Subcutaneous abdominal adipose tissue (tissue), 5 donors: ENCODE results near the gene ENAH.
"Not testable (repeated sequence)": the region's sequence is repeated elsewhere in the genome, so short reads cannot be mapped to it uniquely, and the experiment has no call there.

Experiments used
- H3K27ac ChIP-seq: one replicate; pipeline ENCODE4 v1.7.0; 2013; ENCODE audit warnings: low read depth, mild to moderate bottlenecking, inconsistent platforms, low read length, moderate library complexity
- H3K27me3 ChIP-seq, 5 donors: one replicate each; pipeline ENCODE4 v1.7.0; 2013; ENCODE audit warnings: low read length in 5 of 5, inconsistent platforms in 1 of 5; ENCODE audit not compliant: control insufficient read depth in 5 of 5, insufficient read depth in 4 of 5
- H3K36me3 ChIP-seq, 5 donors: one replicate each; pipeline ENCODE4 v1.7.0; 2013; ENCODE audit warnings: low read length in 5 of 5; ENCODE audit not compliant: control insufficient read depth in 5 of 5, insufficient read depth in 5 of 5
- H3K4me1 ChIP-seq, 5 donors: one replicate each; pipeline ENCODE4 v1.7.0; 2013; ENCODE audit warnings: low read length in 5 of 5, mild to moderate bottlenecking in 3 of 5, moderate library complexity in 1 of 5; ENCODE audit not compliant: control insufficient read depth in 5 of 5, insufficient read depth in 5 of 5
- H3K4me3 ChIP-seq, 5 donors: one replicate each; pipeline ENCODE4 v1.7.0; 2013; ENCODE audit warnings: low read length in 5 of 5, low read depth in 1 of 5
- H3K9ac ChIP-seq, 5 donors: one replicate each; pipeline ENCODE4 v1.7.0; 2013; ENCODE audit warnings: low read length in 5 of 5, mild to moderate bottlenecking in 4 of 5, moderate library complexity in 3 of 5
- H3K9me3 ChIP-seq, 5 donors: one replicate each; pipeline ENCODE4 v1.7.0; 2013; ENCODE audit warnings: low read length in 5 of 5; ENCODE audit not compliant: control insufficient read depth in 5 of 5
- donor health status: healthy.
- donor health status: healthy.
- donor health status: healthy.
- donor health status: healthy.
- donor health status: healthy.

Gene ENAH

DNA sequence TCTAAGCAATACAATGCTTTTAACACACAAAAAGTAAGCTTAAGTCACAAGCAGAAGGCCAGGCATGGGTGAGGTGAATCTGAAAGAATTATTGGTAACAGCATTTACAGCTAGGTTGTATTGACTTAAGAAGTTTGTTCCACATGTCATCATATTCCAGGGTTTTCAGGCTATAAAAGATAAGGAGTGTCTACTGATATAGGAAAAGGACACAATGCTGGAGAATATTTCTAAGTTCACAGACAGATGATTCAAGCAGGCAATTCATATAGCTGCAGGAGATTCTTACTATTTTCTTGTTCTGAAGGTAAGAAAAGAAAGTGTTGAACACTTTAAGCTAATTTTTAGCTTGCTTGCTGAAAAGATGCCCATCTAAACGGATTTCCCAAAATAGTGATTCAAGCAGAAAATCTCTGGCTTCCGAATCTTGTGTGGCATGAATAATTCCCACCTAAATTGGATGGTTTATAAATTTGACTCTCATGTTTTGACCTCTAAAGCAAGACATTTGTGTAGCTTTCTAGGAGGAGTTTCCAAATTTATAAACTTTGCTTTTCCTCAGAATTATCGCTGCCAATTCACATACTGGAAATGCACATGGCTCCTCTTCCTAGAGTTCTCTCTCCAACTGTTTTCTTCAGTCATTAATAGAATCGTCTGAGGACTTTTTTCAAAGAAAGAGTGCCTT lies 129.5 kb downstream of the ENAH start:
- H3K27ac ChIP-seq, result no peak overlapping the region
- peaks cover 0 to 9% (median 3%) of the 10 kb centered on the region in 5 donors for H3K4me1 ChIP-seq
- no peak overlapping the region for H3K9ac ChIP-seq
- H3K4me3 ChIP-seq, result no peak overlapping the region
- H3K36me3 ChIP-seq, result peaks cover 0 to 9% (median 5%) of the 10 kb centered on the region in 5 donors
- H3K9me3 ChIP-seq, result no peaks in the 10 kb centered on the region
- no peaks in the 10 kb centered on the region for H3K27me3 ChIP-seq

DNA sequence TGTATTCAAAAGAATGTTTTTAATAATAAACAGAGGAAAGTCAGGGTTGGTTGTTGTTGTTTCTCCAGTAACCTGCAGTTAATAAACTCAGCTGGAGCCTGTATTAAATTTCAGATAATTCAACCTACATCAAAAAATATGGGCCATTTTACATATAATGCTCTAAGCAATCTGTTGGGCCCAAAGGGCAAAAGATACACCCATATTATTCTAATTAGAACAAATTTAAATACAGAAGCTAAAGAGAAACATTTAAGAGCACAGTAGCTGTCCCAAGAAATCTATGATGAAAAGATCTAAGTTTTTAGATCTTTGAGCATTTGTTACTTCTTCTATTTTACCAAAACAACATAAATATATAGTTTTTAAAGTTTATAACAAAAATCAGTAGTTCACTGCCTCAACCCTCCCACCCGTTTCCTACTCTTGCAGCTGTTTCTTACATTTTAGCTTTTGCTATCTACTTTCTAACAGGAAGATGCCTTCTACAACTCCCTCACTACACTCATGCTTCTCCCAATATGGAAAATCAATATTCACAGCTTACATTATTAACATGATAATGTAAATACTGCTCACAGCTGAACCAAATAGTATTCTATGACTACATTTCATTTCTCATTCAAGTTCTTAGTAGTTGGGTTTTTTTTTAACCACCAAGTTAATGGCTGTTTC lies 130.2 kb downstream of the ENAH start:
- no peak overlapping the region for H3K9ac ChIP-seq
- no peak overlapping the region for H3K27ac ChIP-seq
- H3K4me3 ChIP-seq, result no peak overlapping the region
- peaks cover 0 to 9% (median 3%) of the 10 kb centered on the region in 5 donors for H3K4me1 ChIP-seq
- H3K36me3 ChIP-seq, result peaks cover 0 to 7% (median 4%) of the 10 kb centered on the region in 5 donors
- H3K27me3 ChIP-seq, result no peaks in the 10 kb centered on the region
- H3K9me3 ChIP-seq, result no peaks in the 10 kb centered on the region

DNA sequence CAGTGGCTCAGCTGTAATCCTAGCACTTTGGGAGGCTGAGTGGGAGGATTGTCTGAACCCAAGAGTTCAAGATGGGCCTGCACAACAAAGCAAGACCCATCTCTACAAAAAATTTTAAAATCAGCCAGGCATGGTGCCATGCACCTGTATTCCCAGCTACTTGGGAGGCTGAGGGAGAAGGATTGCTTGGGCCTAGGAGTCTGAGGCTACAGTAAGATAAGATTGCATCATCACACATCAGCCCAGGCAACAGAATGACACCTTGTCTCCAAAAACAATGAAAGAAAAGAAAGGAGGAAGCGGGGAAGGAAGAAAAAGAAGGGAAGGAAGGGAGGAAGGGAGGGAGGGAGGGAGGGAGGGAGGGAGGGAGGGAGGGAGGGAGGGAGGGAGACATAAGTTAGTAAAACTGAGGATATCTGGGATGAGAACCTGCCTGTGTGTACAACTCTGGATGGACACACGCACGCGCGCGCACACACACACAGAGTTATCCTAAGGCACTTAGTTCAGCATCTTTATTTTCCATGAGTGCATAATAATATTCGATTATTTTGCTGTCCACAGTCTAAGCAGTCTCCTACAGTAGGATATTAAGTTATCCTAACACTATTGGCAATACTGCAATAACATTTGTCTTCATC lies 132.2 kb downstream of the ENAH start:
- H3K9me3 ChIP-seq, result no peaks in the 10 kb centered on the region
- H3K9ac ChIP-seq, result no peak overlapping the region
- no peak overlapping the region for H3K27ac ChIP-seq
- H3K27me3 ChIP-seq, result no peaks in the 10 kb centered on the region
- peaks cover 5 to 15% (median 11%) of the 10 kb centered on the region in 5 donors for H3K36me3 ChIP-seq
- no peaks in the 10 kb centered on the region for H3K4me1 ChIP-seq
- H3K4me3 ChIP-seq, result no peak overlapping the region

DNA sequence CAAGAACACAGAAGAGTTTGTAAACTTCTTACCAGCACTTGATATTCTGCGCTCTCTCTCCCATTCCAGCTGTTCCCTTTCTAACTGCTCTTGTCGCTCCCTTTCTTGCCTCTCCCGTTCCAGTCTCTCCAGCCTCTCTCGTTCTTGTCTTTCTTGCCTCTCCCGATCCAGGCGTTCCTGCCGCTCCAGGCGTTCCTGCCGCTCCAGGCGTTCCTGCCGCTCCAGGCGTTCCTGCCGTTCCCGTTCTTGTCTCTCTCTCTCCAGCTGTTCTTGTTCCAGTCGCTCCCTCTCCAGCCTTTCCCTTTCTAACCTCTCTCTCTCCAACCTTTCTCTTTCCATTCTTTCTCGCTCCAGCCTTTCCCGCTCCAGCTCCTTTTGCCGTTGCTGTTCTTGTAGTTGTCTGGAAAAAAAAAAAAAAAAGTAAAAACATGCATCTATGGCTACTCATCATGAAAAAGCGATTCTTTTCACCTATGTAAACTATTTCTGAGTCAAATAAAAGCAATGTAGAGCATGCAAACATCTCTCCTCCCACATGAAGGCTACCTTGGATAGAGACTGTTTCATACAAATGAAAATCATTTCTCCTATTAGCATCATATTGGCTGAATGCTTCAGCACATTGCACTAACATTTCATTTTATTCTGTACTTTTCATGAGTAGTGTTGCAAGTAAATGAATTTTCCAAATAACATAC lies 133.6 kb downstream of the ENAH start:
- no peaks in the 10 kb centered on the region for H3K9me3 ChIP-seq
- peaks cover 5 to 15% (median 11%) of the 10 kb centered on the region in 5 donors for H3K36me3 ChIP-seq
- no peak overlapping the region for H3K4me3 ChIP-seq
- H3K9ac ChIP-seq, result no peak overlapping the region
- no peaks in the 10 kb centered on the region for H3K27me3 ChIP-seq
- H3K27ac ChIP-seq, result no peak overlapping the region
- no peaks in the 10 kb centered on the region for H3K4me1 ChIP-seq

DNA sequence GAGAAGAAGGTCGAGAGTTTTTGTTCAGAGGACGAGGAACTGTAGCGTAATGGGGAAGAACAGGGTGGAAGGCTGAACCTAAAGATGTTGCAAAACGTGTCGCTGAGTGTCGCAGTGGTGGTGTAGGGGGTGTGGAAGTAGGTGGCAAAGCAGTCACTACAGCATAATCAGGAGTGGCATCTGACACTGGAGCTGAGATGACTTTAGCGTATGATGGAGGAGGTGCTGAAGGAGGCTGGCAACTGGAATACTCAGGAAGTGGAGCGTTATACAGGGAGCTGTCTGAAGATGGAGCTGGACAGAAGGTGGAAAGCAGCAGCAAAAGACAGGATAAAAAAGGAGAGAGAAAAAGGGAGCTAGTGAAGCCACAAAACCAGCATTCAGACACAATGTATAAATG lies 135.2 kb downstream of the ENAH start:
- Histone ChIP-seq H3K9me3 (no peaks in the 10 kb centered on the region), H3K9ac (no peak overlapping the region), H3K27me3 (no peaks in the 10 kb centered on the region), H3K27ac (no peak overlapping the region), H3K36me3 (peaks cover 5 to 18% (median 17%) of the 10 kb centered on the region in 5 donors), H3K4me1 (no peaks in the 10 kb centered on the region), H3K4me3 (no peak overlapping the region)

DNA sequence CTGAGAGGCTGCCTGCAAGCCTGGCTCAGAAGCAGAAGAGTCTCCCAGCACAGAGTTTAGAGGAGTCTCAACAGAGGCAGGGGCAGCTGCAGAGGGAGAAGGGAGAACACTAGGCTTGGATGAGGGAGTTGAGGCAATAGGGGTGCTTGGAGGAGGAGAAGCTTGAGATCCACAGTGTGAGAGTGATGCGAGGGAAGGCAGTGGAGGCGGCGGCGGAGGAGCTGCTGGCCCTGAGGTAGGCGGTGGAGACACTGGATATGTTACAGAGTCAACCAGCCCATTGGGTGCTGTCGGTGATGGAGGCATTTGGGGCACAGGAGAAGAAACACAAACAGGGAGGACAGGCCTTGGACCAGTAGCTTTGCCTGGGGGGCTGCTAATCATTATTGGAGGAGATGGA lies 135.7 kb downstream of the ENAH start:
- no peaks in the 10 kb centered on the region for H3K4me1 ChIP-seq
- H3K9ac ChIP-seq, result no peak overlapping the region
- no peak overlapping the region for H3K27ac ChIP-seq
- no peaks in the 10 kb centered on the region for H3K27me3 ChIP-seq
- no peaks in the 10 kb centered on the region for H3K9me3 ChIP-seq
- H3K4me3 ChIP-seq, result no peak overlapping the region
- H3K36me3 ChIP-seq, result peaks cover 5 to 21% (median 17%) of the 10 kb centered on the region in 5 donors

DNA sequence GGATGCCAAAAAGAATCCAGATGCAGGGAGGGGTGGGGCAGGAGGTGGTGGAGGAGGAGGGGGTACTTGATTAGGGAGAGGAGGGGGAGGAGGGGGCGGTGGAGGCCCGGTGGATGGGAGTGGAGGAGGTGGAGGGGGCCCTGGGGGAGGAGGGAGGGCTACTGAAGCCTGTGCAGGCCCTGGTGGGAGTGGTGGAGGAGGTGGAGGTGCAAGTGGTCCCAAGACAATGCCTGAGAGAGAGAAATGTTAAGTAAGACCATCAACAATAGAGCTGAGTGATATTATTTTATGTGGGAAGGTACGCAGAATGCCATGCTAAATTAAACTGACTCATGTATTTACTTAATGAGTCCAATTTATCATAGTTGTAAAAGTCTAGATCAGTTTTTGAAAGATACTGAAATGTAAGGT lies 138.2 kb downstream of the ENAH start:
- Histone ChIP-seq H3K9me3 (no peaks in the 10 kb centered on the region), H3K9ac (no peak overlapping the region), H3K36me3 (peaks cover 5 to 27% (median 18%) of the 10 kb centered on the region in 5 donors), H3K27ac (no peak overlapping the region), H3K27me3 (no peaks in the 10 kb centered on the region), H3K4me1 (no peaks in the 10 kb centered on the region), H3K4me3 (no peak overlapping the region)

DNA sequence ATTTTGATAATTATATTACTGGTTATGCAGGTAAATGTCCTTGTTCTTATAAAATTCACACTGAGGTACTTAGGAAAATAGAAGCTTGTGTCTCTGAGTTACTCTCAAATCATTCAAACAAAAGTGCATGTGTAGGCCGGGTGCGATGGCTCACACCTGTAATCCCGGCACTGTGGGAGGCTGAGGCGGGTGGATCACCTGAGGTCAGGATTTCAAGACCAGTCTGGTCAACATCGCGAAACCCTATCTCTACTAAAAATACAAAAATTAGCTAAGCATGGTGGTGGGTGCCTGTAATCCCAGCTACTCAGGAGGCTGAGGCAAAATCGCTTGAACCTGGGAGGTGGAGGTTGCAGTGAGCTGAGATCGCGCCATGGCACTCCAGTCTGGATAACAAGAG lies 139.3 kb downstream of the ENAH start:
- not testable (repeated sequence) for H3K9ac ChIP-seq, H3K27me3 ChIP-seq, H3K27ac ChIP-seq, H3K4me1 ChIP-seq, H3K4me3 ChIP-seq, H3K9me3 ChIP-seq
- peaks cover 5 to 22% (median 15%) of the 10 kb centered on the region in 5 donors for H3K36me3 ChIP-seq

DNA sequence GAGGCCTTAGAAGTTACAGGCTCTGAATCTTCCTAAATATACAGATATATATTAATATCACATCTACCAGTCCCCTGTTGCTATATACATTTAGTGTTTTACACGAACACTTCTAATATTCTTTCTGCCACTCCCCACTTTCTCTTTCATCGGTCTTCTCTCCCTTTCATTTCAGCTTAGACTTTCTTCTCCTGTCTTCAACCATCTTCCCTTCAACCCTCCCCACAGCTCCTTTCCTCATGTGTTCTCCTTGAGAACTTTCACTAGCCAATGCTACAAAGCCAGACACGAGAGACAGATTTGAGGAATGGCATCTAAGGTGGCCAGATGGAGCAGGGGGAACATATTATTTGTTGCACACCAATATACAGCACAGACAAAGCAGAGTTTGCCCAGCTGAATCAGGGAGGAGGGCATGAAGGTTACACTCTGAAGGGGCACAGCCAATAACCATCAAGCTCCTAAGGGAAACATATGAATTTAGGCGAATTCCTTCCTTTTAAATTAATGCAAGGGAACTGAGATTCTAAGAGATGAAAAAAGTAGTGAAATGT lies 141.0 kb downstream of the ENAH start:
- Histone ChIP-seq H3K4me1 (peaks cover 0 to 5% (median 2%) of the 10 kb centered on the region in 5 donors), H3K36me3 (peaks cover 0 to 14% (median 10%) of the 10 kb centered on the region in 5 donors), H3K27me3 (no peaks in the 10 kb centered on the region), H3K4me3 (no peak overlapping the region), H3K9ac (no peak overlapping the region), H3K27ac (no peak overlapping the region), H3K9me3 (no peaks in the 10 kb centered on the region)
